ENCODE measurements around the gene C11orf68. TPM values are rescaled to one million over a fixed set of nuclear protein-coding genes. Genes with fewer than 3 reads are reported as not detected.

The C11orf68 gene
- 10 to 100 TPM; 27.5 to 37.8 TPM for total RNA-seq

DNA sequence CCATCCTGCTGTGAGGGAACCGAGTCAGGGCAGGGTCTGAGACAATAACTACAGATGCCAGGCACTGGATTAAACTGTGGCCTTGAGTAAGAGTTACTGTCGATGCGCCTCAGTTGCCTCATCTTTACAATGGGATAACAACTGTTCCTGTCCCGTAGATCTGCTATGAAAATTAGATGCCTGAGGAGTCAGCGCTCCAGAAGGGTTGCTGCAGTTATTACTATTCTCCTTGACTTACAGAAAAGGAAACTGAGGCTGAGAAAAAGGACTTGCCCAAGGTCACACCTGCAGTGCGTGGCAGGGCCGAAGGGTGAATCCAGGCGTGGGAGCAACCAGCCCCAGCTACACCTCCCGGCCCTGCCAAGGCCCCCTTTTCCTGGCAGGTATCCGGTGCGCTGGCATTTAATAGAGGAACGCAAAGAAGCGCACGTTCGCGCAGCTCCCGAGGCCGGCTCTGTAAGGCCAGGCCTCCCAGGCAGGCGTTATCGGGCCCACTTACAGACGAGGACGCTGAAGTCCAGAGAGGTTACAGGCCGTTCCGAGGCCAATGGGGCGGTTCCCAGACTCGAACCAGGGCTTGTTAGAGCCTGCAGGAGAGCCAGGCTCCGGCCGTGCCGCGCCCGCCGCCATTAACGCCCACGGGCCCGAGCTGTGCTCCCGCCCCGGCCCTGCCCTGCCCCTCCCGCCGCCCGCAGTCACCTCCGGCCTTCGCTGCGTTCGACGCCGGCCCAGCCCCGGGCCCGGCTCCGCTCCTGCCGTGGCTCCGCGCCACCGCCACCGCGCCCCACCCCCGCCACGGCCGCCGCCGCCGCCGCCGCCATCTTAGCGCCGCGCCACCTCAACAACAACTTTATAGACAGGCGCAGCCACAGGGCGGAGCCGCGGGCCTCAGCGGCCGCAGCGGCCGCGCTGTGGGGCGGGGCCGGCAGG lies at the start of gene C11orf68:
C11orf68 (minus strand) TSS at position 852 of the 930 bp plus-strand sequence; CDS start at position 821, 31 bp downstream.
- DNase-seq (no peak), ATAC-seq (peak; percentile 62)
- no peaks in the 10 kb centered on the region for H3K9me3 Mint-ChIP-seq (ENCODE audit: low read depth)
- CTCF ChIA-PET: interaction anchor here (0.7 to 2.5 kb wide), 8 partner anchors 14 to 138 kb away, joined by 3 to 10 read pairs (median 6); partner anchors contain the start of genes CCDC85B and FIBP
- peak within 1 kb of the TSS; percentile 94 for H3K4me3 Mint-ChIP-seq
- peaks cover 40% of the 10 kb centered on the region for H3K4me1 Mint-ChIP-seq
- H3K27ac Mint-ChIP-seq: peak within 1 kb of the TSS; percentile 88
- peaks cover 29% of the 10 kb centered on the region for H3K36me3 Mint-ChIP-seq
- H3K27me3 Mint-ChIP-seq: no peaks in the 10 kb centered on the region

- peaks cover 18% of the 10 kb centered on the region for H3K4me1 Mint-ChIP-seq
- ATAC-seq (no peak), DNase-seq (no peak)
- H3K27ac Mint-ChIP-seq: no peak overlapping the region
- H3K4me3 Mint-ChIP-seq: no peak overlapping the region
- no peaks in the 10 kb centered on the region for H3K27me3 Mint-ChIP-seq
- peaks cover 50% of the 10 kb centered on the region for H3K36me3 Mint-ChIP-seq
- H3K9me3 Mint-ChIP-seq (ENCODE audit: low read depth): no peaks in the 10 kb centered on the region
- CTCF ChIA-PET: interaction anchor here (1.4 kb wide), 1 partner anchor 55 kb away, joined by 3 read pairs; no protein-coding TSS in a partner anchor
Measured at GRCh38 chr11:65967329-65967934, 48.6 kb upstream of the C11orf68 start.

DNA sequence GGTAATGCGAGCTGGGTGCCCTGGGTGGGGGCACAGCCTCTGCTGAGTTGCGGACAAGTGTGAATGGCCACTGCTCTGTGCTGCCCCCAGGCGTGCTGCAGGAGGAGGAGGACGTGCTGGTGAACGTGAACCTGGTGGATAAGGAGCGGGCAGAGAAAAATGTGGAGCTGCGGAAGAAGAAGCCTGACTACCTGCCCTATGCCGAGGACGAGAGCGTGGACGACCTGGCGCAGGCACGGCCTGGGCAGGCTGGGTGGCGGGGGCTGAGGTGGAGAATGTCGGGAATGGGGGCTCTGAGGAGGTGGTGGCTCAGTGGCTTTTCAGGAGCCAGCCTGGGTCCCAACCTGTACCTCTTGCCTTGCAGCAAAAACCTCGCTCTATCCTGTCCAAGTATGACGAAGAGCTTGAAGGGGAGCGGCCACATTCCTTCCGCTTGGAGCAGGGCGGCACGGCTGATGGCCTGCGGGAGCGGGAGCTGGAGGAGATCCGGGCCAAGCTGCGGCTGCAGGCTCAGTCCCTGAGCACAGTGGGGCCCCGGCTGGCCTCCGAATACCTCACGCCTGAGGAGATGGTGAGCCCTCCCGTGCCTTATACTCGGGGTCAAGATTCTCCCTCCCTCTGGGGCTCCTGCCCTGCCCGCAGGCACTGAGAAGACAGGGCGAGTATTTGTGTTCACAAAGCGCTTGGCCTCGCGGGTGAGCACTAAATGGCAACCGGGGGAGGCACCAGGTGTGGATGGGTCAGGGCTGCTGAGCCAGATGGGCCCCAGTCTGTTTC lies 47.3 kb upstream of the C11orf68 start:
- peaks cover 46% of the 10 kb centered on the region for H3K36me3 Mint-ChIP-seq
- no peaks in the 10 kb centered on the region for H3K27me3 Mint-ChIP-seq
- peaks cover 21% of the 10 kb centered on the region for H3K4me1 Mint-ChIP-seq
- H3K9me3 Mint-ChIP-seq (ENCODE audit: low read depth): no peaks in the 10 kb centered on the region
- CTCF ChIA-PET: interaction anchor here (0.9 to 1.9 kb wide), 2 partner anchors 56 to 82 kb away, joined by 4 read pairs; no protein-coding TSS in a partner anchor
- H3K27ac Mint-ChIP-seq: no peak overlapping the region
- no peak for DNase-seq
- ATAC-seq: no peak
- H3K4me3 Mint-ChIP-seq: no peak overlapping the region

- H3K27me3 Mint-ChIP-seq: no peaks in the 10 kb centered on the region
- peaks cover 28% of the 10 kb centered on the region for H3K4me1 Mint-ChIP-seq
- no peaks in the 10 kb centered on the region for H3K9me3 Mint-ChIP-seq (ENCODE audit: low read depth)
- CTCF ChIA-PET: interaction anchor here (1.0 to 1.9 kb wide), 2 partner anchors 57 to 80 kb away, joined by 4 read pairs; no protein-coding TSS in a partner anchor
- ATAC-seq: no peak
- H3K4me3 Mint-ChIP-seq: no peak overlapping the region
- no peak for DNase-seq
- peaks cover 40% of the 10 kb centered on the region for H3K36me3 Mint-ChIP-seq
- no peak overlapping the region for H3K27ac Mint-ChIP-seq
Measured at GRCh38 chr11:65964906-65965305, 46.0 kb upstream of the C11orf68 start.

DNA sequence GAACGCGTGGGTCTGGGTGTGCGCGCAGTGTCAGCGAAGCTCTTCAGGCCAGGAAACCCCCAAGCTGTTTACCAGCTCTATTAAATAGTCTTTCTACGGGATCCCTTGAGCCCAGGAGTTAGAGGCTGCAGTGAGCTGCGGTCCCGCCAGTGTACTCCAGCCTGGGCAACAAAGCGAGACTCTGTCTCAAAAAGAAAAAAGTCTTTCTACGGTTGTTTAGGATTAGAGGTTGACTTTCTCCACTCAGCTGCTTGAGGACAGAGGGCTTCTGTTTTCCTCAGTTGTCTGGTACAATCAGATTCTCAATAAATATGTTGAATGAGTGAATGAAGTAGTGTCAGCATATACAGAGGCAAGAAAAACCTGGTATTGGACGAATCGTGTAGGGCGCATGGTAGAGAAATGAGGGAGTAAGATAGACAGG lies 43.3 kb upstream of the C11orf68 start:
- Mint-ChIP-seq H3K4me1 (peaks cover 35% of the 10 kb centered on the region), H3K36me3 (peaks cover 25% of the 10 kb centered on the region), H3K9me3 (ENCODE audit: low read depth) (no peaks in the 10 kb centered on the region), H3K27me3 (no peaks in the 10 kb centered on the region), H3K4me3 (peak overlapping the region; percentile 90), H3K27ac (peak overlapping the region; percentile 68)
- DNase-seq: no peak
- ATAC-seq: no peak
- CTCF ChIA-PET: interaction anchor here (0.9 to 3.3 kb wide), 6 partner anchors 27 to 251 kb away, joined by 3 to 23 read pairs (median 4); partner anchors contain the start of genes CCDC85B and FIBP

DNA sequence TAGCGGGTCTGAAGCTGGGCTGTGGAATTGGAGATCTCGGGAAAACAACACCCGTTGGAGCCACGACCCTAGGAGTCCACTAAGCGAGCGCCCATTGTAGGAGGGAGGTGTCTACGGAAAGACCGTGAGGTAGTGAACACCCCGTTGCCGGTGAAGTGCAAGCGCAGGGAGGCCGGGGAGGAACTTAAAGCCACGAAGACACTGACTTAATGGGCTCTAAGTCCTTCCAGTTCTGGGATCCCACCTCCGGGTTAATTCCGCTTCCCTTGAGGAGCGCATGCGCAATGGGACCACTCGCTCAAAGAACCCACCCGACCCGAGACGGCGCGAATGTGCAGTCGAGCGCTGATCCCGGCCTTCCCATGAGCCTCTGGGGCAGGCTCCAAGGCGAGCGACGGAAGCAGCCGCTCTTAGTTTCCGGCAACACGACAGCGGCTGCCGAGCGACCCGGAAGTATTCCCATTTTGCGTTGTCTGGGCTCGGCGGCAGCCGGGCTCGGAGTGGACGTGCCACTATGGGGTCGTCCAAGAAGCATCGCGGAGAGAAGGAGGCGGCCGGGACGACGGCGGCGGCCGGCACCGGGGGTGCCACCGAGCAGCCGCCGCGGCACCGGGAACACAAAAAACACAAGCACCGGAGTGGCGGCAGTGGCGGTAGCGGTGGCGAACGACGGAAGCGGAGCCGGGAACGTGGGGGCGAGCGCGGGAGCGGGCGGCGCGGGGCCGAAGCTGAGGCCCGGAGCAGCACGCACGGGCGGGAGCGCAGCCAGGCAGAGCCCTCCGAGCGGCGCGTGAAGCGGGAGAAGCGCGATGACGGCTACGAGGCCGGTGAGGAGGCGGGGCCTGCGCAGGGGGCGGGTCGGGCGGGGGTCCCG lies 42.6 kb upstream of the C11orf68 start, which contains the start of gene SART1:
SART1 (plus strand) TSS at position 468 of the 874 bp plus-strand sequence; CDS start at position 515, 47 bp downstream.
- ATAC-seq (peak; percentile 95), DNase-seq (peak; percentile 99)
- peak within 1 kb of the TSS; percentile 97 for H3K27ac Mint-ChIP-seq
- H3K4me1 Mint-ChIP-seq: peaks cover 41% of the 10 kb centered on the region
- H3K4me3 Mint-ChIP-seq: peak within 1 kb of the TSS; percentile 90
- H3K9me3 Mint-ChIP-seq (ENCODE audit: low read depth): no peaks in the 10 kb centered on the region
- CTCF ChIA-PET: interaction anchor here (0.9 to 3.3 kb wide), 7 partner anchors 27 to 250 kb away, joined by 3 to 23 read pairs (median 4); partner anchors contain the start of genes CCDC85B, FIBP and MUS81
- no peaks in the 10 kb centered on the region for H3K27me3 Mint-ChIP-seq
- peaks cover 20% of the 10 kb centered on the region for H3K36me3 Mint-ChIP-seq

DNA sequence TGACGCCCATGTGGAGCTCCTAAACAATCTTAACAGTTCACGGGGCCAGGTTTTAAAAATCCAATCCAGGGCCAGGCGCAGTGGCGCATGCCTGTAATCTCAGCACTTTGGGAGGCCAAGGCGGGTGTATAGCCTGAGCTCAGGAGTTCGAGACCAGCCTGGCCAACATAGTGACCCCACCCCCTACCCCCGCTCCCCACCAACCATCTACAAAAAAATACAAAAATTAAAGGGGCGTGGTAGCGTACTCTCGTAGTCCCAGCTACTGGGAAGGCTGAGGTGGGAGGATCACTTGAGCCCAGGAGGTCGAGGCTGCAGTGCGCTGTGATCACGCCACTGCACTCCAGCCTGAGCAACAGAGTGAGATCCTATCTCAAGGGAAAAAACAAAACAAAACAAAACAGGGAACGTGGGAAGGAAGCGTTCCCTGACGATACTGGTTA lies 42.0 kb upstream of the C11orf68 start:
- DNase-seq (no peak), ATAC-seq (peak; percentile 3)
- peaks cover 17% of the 10 kb centered on the region for H3K36me3 Mint-ChIP-seq
- peak overlapping the region; percentile 90 for H3K4me3 Mint-ChIP-seq
- no peaks in the 10 kb centered on the region for H3K27me3 Mint-ChIP-seq
- H3K4me1 Mint-ChIP-seq: peaks cover 44% of the 10 kb centered on the region
- peak overlapping the region; percentile 97 for H3K27ac Mint-ChIP-seq
- H3K9me3 Mint-ChIP-seq (ENCODE audit: low read depth): no peaks in the 10 kb centered on the region
- CTCF ChIA-PET: interaction anchor here (0.7 to 3.3 kb wide), 6 partner anchors 23 to 250 kb away, joined by 3 to 23 read pairs (median 6); partner anchors contain the start of genes CCDC85B, FIBP and MUS81

- peak overlapping the region; percentile 11 for H3K27ac Mint-ChIP-seq
- H3K27me3 Mint-ChIP-seq: no peaks in the 10 kb centered on the region
- peaks cover 5% of the 10 kb centered on the region for H3K36me3 Mint-ChIP-seq
Measured at GRCh38 chr11:65958774-65959420, 40.0 kb upstream of the C11orf68 start.

GRCh38 chr11:65958291-65958690 lies 39.4 kb upstream of the C11orf68 start:
- no peak for DNase-seq
- no peak for ATAC-seq
- Mint-ChIP-seq H3K4me3 (no peak overlapping the region), H3K4me1 (peaks cover 35% of the 10 kb centered on the region), H3K9me3 (ENCODE audit: low read depth) (no peaks in the 10 kb centered on the region), H3K27ac (no peak overlapping the region), H3K27me3 (no peaks in the 10 kb centered on the region), H3K36me3 (peaks cover 5% of the 10 kb centered on the region)
- CTCF ChIA-PET: interaction anchor here (1.0 to 2.3 kb wide), 4 partner anchors 12 to 74 kb away, joined by 3 to 8 read pairs (median 6); partner anchors contain the start of gene FIBP

More at GRCh38 chr11:65958774-65959420, 40.0 kb upstream of the C11orf68 start:
- H3K4me3 Mint-ChIP-seq: no peak overlapping the region
- CTCF ChIA-PET: interaction anchor here (1.0 to 2.3 kb wide), 4 partner anchors 13 to 74 kb away, joined by 3 to 8 read pairs (median 6); partner anchors contain the start of gene FIBP
- ATAC-seq: no peak
- peaks cover 40% of the 10 kb centered on the region for H3K4me1 Mint-ChIP-seq
- H3K9me3 Mint-ChIP-seq (ENCODE audit: low read depth): no peaks in the 10 kb centered on the region
- DNase-seq: no peak

DNA sequence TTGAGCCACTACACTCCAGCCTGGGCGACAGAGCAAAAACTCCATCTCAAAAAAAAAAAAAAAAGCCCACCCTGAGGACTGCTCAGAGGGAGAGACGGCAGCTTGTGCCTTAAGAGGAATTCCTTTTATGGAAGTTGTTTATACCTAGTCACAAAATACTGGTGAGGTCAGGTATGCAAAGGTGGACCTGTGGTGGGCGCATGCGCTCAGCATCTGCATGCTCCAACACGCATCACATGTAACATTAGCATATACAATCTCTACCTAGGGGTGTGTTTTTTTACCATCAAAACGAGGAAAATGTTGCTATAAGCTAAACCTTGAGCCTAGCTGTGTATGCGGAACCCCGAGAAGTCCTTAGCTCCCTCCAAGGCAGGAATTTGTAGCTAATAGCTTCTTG lies 35.9 kb upstream of the C11orf68 start:
- no peak for DNase-seq
- Mint-ChIP-seq H3K27ac (no peak overlapping the region), H3K27me3 (peaks cover 4% of the 10 kb centered on the region), H3K4me3 (no peak overlapping the region), H3K9me3 (ENCODE audit: low read depth) (no peaks in the 10 kb centered on the region), H3K36me3 (no peaks in the 10 kb centered on the region), H3K4me1 (peaks cover 16% of the 10 kb centered on the region)
- ATAC-seq: no peak
- CTCF ChIA-PET: interaction anchor here (0.7 to 2.9 kb wide), 4 partner anchors 10 to 114 kb away, joined by 3 to 10 read pairs (median 4); no protein-coding TSS in a partner anchor

DNA sequence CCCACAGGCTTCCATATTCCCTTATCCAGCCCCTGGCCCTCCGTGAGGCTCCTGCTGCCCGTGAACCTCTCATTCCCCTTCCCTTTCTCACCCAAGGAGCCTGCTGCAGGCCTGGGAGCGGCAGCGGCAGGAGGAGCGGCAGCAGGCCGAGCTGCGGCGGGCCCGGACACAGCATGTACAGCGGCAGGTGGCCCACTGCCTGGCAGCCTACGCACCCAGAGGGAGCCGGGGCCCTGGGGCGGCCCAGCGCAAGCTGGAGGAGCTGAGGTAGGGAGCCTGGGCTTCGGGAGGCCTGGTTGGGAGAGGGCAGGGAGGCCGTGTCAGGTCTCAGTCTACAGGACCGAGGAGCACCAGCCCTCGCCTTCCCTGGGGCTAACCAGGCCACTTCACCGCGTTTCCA lies 34.6 kb upstream of the C11orf68 start:
- CTCF ChIA-PET: interaction anchor here (0.7 kb wide), 1 partner anchor 144 kb away, joined by 3 read pairs; no protein-coding TSS in a partner anchor
- no peaks in the 10 kb centered on the region for H3K36me3 Mint-ChIP-seq
- H3K27me3 Mint-ChIP-seq: peaks cover 4% of the 10 kb centered on the region
- no peak for DNase-seq
- H3K4me3 Mint-ChIP-seq: no peak overlapping the region
- H3K4me1 Mint-ChIP-seq: peaks cover 16% of the 10 kb centered on the region
- no peak overlapping the region for H3K27ac Mint-ChIP-seq
- no peak for ATAC-seq
- H3K9me3 Mint-ChIP-seq (ENCODE audit: low read depth): no peaks in the 10 kb centered on the region

Measured in activated CD8-positive, alpha-beta memory T cell treated with anti-CD3 and anti-CD28 coated beads, Interleukin-2, amount 10 ng/mL, durations not matched to agents 7 days and 5 days (primary cell).